Smooth muscle cell (in vitro differentiated cells): ENCODE measurements around the gene PDE4B. TPM values are rescaled to one million over a fixed set of nuclear protein-coding genes. Genes with fewer than 3 reads are reported as not detected.
A peak's percentile ranks its signal among the peaks of the same experiment; 100 is the strongest.

Source experiments
- DNase-seq: peaks from one replicate; lab custom pipeline; 2025; ENCODE audit not compliant: unreplicated experiment; lab: John Stamatoyannopoulos, UW
- H2AFZ ChIP-seq: fragments of 200-600 bp; sonication (generic); 2 replicates; pipeline ENCODE4 v1.6.0; 2016; ENCODE audit warnings: antibody characterized with exemption, low read depth, mild to moderate bottlenecking
- H3F3A ChIP-seq: fragments of 200-600 bp; sonication (generic); 2 replicates; pipeline ENCODE4 v1.6.0; 2017; ENCODE audit warnings: antibody characterized with exemption, low read depth
- H3K27ac ChIP-seq: fragments of 200-600 bp; sonication (generic); 2 replicates; pipeline ENCODE4 v1.5.1; 2016; ENCODE audit warnings: low read depth, mild to moderate bottlenecking
- H3K27me3 ChIP-seq: fragments of 200-600 bp; sonication (generic); 2 replicates; pipeline ENCODE4 v1.6.1; 2016; ENCODE audit warnings: low read depth, mild to moderate bottlenecking
- H3K36me3 ChIP-seq: fragments of 200-600 bp; sonication (generic); 2 replicates; pipeline ENCODE4 v1.5.1; 2016; ENCODE audit warnings: low read depth
- H3K4me1 ChIP-seq: fragments of 200-600 bp; sonication (generic); 2 replicates; pipeline ENCODE4 v1.5.1; 2016; ENCODE audit warnings: low read depth
- H3K4me2 ChIP-seq: fragments of 200-600 bp; sonication (generic); 2 replicates; pipeline ENCODE4 v1.6.0; 2016; ENCODE audit warnings: mild to moderate bottlenecking
- H3K4me3 ChIP-seq: fragments of 200-600 bp; sonication (generic); 2 replicates; pipeline ENCODE4 v1.5.1; 2016; ENCODE audit warnings: mild to moderate bottlenecking
- H3K79me2 ChIP-seq: fragments of 200-600 bp; sonication (generic); 2 replicates; pipeline ENCODE4 v1.6.0; 2016; ENCODE audit warnings: low read depth, mild to moderate bottlenecking
- H3K9ac ChIP-seq: fragments of 200-600 bp; sonication (generic); 2 replicates; pipeline ENCODE4 v1.6.0; 2016; ENCODE audit warnings: low read depth
- H3K9me3 ChIP-seq: fragments of 200-600 bp; sonication (generic); replicated peaks from 2 replicates; pipeline ENCODE4 v1.5.1; 2016; ENCODE audit warnings: low read depth
- H4K20me1 ChIP-seq: fragments of 200-600 bp; sonication (generic); 2 replicates; pipeline ENCODE4 v1.6.0; 2016; ENCODE audit warnings: low read depth
- WGBS: methylation state at CpG from one replicate; pipeline ENCODE4 v1.1.7; 2016; ENCODE audit warnings: low lambda C conversion rate; 5-methylcytosine and 5-hydroxymethylcytosine counted together
- polyA plus RNA-seq: library from polyadenylated mRNA; unstranded; fragments of >200 nt; fragmentation: Nextera tagmentation; extraction: Ambion mirVana; gene quantifications from 2 replicates; pipeline ENCODE4 v1.2.1, GENCODE V29; 2016
- total RNA-seq: library from RNA; depleted of rRNA; stranded (reverse); fragments of >200 nt; gene quantifications from 2 replicates; pipeline ENCODE4 v1.2.3, GENCODE V29; 2014
- TF ChIP-seq, protein P1 (sequence below): fragments of 200-600 bp; sonication (generic); IDR thresholded peaks from 2 replicates; pipeline ENCODE4 v1.5.1; 2017; ENCODE audit warnings: borderline replicate concordance, mild to moderate bottlenecking, antibody characterized with exemption; ENCODE audit not compliant: insufficient read depth, poor library complexity, severe bottlenecking

PDE4B gene
- total and polyA plus RNA-seq, 2 experiments from 2014 or later, result 18.5 to 24.8 TPM

DNA sequence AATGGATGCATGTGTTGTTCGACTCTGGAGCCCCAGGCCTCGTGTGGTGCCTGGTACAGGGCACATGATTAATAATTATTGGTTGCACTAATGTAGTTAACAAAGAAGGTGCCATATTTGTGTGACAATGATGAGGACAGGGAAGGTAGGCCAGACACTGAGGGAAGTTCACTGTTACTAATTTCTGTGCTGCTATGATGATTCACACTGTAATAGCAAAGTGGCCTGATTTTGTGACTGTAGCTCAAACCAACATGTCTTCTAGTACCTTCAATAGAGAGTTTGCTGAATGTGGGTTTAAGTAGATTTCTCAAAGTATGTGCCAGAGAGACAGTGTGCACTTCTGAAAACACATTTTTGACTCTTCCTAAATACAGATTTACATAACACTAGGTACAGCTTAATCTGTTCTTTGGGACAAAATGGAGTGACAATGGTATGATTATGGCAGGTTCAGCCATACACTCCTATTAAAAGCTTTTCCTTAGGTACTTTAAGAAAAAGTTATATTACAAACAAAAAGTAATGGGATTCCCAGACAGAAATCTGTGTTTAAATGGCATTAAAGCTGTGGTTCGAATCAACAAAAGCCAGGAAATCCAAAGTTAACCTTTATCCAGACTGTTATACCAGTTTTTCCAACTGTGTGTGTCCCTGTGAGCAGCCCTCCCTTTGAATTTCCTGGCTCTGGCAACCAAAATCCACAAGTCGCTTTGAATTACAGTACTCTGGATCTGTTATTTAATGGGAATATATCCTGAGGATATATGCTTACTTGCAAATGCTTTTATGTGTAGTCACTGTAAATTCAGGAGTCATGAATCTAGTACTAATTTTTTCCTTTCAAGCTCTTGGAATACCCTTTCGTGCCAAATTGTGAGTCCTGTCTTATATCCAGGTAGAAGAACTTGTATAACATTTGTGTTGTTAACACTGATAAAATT lies 464.2 kb downstream of the PDE4B start:
- Histone ChIP-seq H3K4me1 (peaks cover 26% of the 10 kb centered on the region), H3F3A (peaks cover 20% of the 10 kb centered on the region), H3K4me3 (no peak overlapping the region), H4K20me1 (no peaks in the 10 kb centered on the region), H3K9ac (peak overlapping the region; percentile 53), H2AFZ (peak overlapping the region; percentile 57), H3K36me3 (no peaks in the 10 kb centered on the region), H3K9me3 (no peaks in the 10 kb centered on the region), H3K4me2 (peak overlapping the region; percentile 56), H3K79me2 (no peaks in the 10 kb centered on the region), H3K27ac (peak overlapping the region; percentile 87), H3K27me3 (no peaks in the 10 kb centered on the region)
- TF ChIP-seq, protein P1, sequence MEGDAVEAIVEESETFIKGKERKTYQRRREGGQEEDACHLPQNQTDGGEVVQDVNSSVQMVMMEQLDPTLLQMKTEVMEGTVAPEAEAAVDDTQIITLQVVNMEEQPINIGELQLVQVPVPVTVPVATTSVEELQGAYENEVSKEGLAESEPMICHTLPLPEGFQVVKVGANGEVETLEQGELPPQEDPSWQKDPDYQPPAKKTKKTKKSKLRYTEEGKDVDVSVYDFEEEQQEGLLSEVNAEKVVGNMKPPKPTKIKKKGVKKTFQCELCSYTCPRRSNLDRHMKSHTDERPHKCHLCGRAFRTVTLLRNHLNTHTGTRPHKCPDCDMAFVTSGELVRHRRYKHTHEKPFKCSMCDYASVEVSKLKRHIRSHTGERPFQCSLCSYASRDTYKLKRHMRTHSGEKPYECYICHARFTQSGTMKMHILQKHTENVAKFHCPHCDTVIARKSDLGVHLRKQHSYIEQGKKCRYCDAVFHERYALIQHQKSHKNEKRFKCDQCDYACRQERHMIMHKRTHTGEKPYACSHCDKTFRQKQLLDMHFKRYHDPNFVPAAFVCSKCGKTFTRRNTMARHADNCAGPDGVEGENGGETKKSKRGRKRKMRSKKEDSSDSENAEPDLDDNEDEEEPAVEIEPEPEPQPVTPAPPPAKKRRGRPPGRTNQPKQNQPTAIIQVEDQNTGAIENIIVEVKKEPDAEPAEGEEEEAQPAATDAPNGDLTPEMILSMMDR, result no peak
- no peak for DNase-seq
- WGBS, result 61% methylated on average over 5 of the region's 5 CpGs

DNA sequence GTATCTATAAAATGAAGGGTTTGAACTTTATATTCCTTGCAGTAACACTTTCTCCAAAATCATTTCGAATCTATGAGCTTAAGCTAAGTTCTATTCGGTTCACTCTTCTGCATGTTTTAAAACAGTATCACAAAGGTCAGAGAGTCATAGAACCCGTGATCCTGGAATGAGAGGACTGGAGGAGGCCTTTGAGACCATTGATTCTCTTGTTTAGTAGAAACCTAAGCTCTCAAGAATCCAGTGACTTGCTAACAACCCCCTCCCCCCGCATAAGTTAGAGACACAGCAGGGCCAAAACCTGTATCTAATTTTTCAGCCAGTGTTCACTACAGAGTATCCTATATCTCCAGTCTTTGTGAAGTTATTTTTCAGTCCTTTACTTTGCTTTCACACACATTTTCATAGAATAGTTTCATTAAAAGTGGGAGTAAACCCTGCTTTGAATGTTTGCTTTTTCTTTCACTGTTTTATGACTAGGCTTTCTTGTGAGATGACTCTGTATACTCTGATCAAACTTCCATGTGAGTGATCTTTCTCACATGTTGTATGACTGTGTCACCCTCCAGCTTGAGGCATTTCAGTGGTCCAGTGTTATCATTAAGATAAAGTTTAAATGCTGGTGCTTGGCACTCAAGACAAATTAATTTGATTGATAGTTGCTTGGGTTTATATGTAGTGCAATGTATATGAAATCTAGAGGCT lies 465.9 kb downstream of the PDE4B start:
- WGBS, result 38% methylated on average over 4 of the region's 4 CpGs
- no peaks in the 10 kb centered on the region for H3K9me3 ChIP-seq
- H3K4me3 ChIP-seq, result no peak overlapping the region
- H3K27me3 ChIP-seq, result no peaks in the 10 kb centered on the region
- H3K27ac ChIP-seq, result peak overlapping the region; percentile 87
- H3K36me3 ChIP-seq, result no peaks in the 10 kb centered on the region
- peak overlapping the region; percentile 56 for H3K4me2 ChIP-seq
- H3K9ac ChIP-seq, result peak overlapping the region; percentile 19
- H3K4me1 ChIP-seq, result peaks cover 26% of the 10 kb centered on the region
- no peaks in the 10 kb centered on the region for H3K79me2 ChIP-seq
- H2AFZ ChIP-seq, result peak overlapping the region; percentile 76
- DNase-seq, result no peak
- peaks cover 20% of the 10 kb centered on the region for H3F3A ChIP-seq
- TF ChIP-seq, protein P1, result no peak
- H4K20me1 ChIP-seq, result no peaks in the 10 kb centered on the region

GRCh38 chr1:66261364-66261763 lies 468.7 kb downstream of the PDE4B start:
- Histone ChIP-seq H2AFZ (no peak overlapping the region), H3F3A (peaks cover 20% of the 10 kb centered on the region), H3K9ac (no peak overlapping the region), H3K79me2 (no peaks in the 10 kb centered on the region), H3K27me3 (no peaks in the 10 kb centered on the region), H3K4me1 (peaks cover 26% of the 10 kb centered on the region), H3K4me3 (no peak overlapping the region), H4K20me1 (no peaks in the 10 kb centered on the region), H3K36me3 (no peaks in the 10 kb centered on the region), H3K27ac (peak overlapping the region; percentile 42), H3K9me3 (no peaks in the 10 kb centered on the region), H3K4me2 (peak overlapping the region; percentile 31)
- TF ChIP-seq, protein P1, result no peak
- DNase-seq, result no peak
